ENCODE data around the gene NXT1. TPM values are rescaled to one million over a fixed set of nuclear protein-coding genes. Genes with fewer than 3 reads are reported as not detected.

The NXT1 gene
- total RNA-seq, 6 experiments from 2014 or later: 3.8 to 11.2 (median 6.1) TPM

- TF ChIP-seq CTCF (IDR thresholded peaks at IDR 0.05): no peak
- Histone ChIP-seq H3K27me3 (no peaks in the 10 kb centered on the region), H3K9me3 (no peaks in the 10 kb centered on the region), H3K27ac (no peak overlapping the region), H3K4me1 (no peaks in the 10 kb centered on the region), H3K36me3 (peaks cover 0 to 3% (median 0%) of the 10 kb centered on the region in 4 donors), H3K4me3 (no peak overlapping the region)
- WGBS (ENCODE audit: insufficient coverage, low coverage, low lambda C conversion rate, missing lambda C conversion rate): 75% methylated on average over 5 of the region's 5 CpGs
- no peak for ATAC-seq
- intact Hi-C loops (cut with DNase I): no loop called here
- no peak for DNase-seq
Measured at GRCh38 chr20:23401051-23401450, 50.5 kb downstream of the NXT1 start.

DNA sequence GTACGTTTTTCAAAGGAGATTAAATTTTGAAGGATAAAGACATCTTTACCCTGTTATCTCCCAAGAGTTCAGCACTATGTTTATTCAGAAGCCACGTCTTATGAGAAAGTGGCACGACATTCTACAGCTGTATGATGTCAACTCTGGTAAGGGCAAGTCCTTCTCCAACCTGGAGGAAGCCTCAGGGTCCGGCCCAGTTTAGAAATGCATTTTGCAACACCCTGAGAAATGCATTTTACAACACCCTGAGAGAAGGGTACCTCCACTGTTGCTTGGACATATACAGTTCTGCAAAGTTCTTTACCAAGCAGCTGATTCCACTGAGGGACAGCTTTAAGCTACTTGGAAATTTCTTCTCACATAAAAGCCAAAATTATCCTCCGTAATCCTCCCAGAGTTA is 53.2 kb downstream of the NXT1 start:
- intact Hi-C loops (cut with DNase I): no loop called here
- ATAC-seq: no peak
- 80% methylated on average over 3 of the region's 5 CpGs for WGBS (ENCODE audit: insufficient coverage, low coverage, low lambda C conversion rate, missing lambda C conversion rate)

DNA sequence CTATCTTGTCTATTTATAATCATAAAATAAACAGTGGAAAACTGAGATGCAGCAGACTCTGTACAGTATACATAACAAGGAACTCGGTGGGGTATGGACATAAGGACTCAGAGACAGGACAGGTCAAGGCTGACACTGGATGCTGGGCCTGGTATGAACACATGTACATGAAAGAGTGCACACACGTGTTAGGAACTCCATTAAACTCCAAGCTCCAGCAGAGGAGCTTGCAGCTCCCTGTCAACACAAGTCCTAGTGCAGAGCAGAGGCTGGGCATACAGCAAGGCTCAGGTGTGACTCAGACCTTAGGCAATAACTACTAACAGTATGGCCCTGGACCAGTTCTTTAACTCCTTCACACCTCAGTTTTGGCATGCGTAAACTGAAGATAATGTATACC is 53.6 kb downstream of the NXT1 start:
- no peaks in the 10 kb centered on the region for H3K27me3 ChIP-seq
- ATAC-seq (peak in 2 of 4 donors; percentile 18 to 85), DNase-seq (no peak)
- WGBS (ENCODE audit: insufficient coverage, low coverage, low lambda C conversion rate, missing lambda C conversion rate): 71% methylated on average over 3 of the region's 3 CpGs
- no peak overlapping the region for H3K4me3 ChIP-seq
- no peaks in the 10 kb centered on the region for H3K9me3 ChIP-seq
- no peak for TF ChIP-seq POLR2A (IDR thresholded peaks at IDR 0.05)
- intact Hi-C loops (cut with DNase I): no loop called here
- peaks cover 0 to 10% (median 5%) of the 10 kb centered on the region in 4 donors for H3K4me1 ChIP-seq
- no peak overlapping the region for H3K27ac ChIP-seq
- peaks cover 0 to 3% (median 0%) of the 10 kb centered on the region in 4 donors for H3K36me3 ChIP-seq

More for the DNA sequence above, 53.2 kb downstream of the NXT1 start:
- Histone ChIP-seq H3K4me1 (peaks cover 0 to 10% (median 5%) of the 10 kb centered on the region in 4 donors), H3K27me3 (no peaks in the 10 kb centered on the region), H3K36me3 (peaks cover 0 to 3% (median 0%) of the 10 kb centered on the region in 4 donors), H3K9me3 (no peaks in the 10 kb centered on the region), H3K27ac (no peak overlapping the region), H3K4me3 (no peak overlapping the region)
- no peak for DNase-seq
- no peak for TF ChIP-seq POLR2A (IDR thresholded peaks at IDR 0.05)
- no peak for TF ChIP-seq CTCF (IDR thresholded peaks at IDR 0.05)

Small RNA genes lying within 50 kb of the gene (small RNA-seq; reads per million reads assigned to genes)
- 0 reads per million in 2 experiments for gene RNA5SP479

Other genes starting within 250 kb of the NXT1 start
- 1 to 10 TPM; 3.5 to 9.6 (median 6.1) TPM for gene GZF1, start 11.4 kb downstream of the NXT1 start, total RNA-seq
- gene NAPB, start 70.7 kb downstream of the NXT1 start, total RNA-seq: 1 to 10 TPM; 3.2 to 5.8 (median 4.9) TPM
- not detected for gene CSTL1, start 88.9 kb downstream of the NXT1 start, total RNA-seq
- gene CST11, start 102.1 kb downstream of the NXT1 start, total RNA-seq: not detected
- not detected for gene CST8, start 140.3 kb downstream of the NXT1 start, total RNA-seq
- not detected for gene CST9L, start 217.7 kb downstream of the NXT1 start, total RNA-seq